Neuronal stem cell (in vitro differentiated cells): ENCODE data around the gene FSTL3.

Experiments
- DNase-seq: peaks from one replicate; pipeline ENCODE4 v3.0.0-alpha.2; 2013; ENCODE audit warnings: low spot score
- H2AFZ ChIP-seq: one replicate; pipeline ENCODE4 v1.6.1; 2013; ENCODE audit warnings: mild to moderate bottlenecking, low read length, inconsistent platforms
- H2AK5ac ChIP-seq: 2 replicates; pipeline ENCODE4 v1.6.1; 2013; ENCODE audit warnings: low read depth, mild to moderate bottlenecking, inconsistent platforms, low read length, moderate library complexity, mixed read lengths
- H2BK120ac ChIP-seq: 2 replicates; pipeline ENCODE4 v1.6.1; 2013; ENCODE audit warnings: low read depth, mild to moderate bottlenecking, inconsistent platforms, low read length, moderate library complexity, mixed read lengths
- H2BK12ac ChIP-seq: one replicate; pipeline ENCODE4 v1.6.1; 2013; ENCODE audit warnings: low read length, inconsistent platforms
- H2BK15ac ChIP-seq: 2 replicates; pipeline ENCODE4 v1.6.1; 2013; ENCODE audit warnings: mild to moderate bottlenecking, low read length, inconsistent platforms, mixed read lengths
- H2BK5ac ChIP-seq: one replicate; pipeline ENCODE4 v1.6.1; 2013; ENCODE audit warnings: inconsistent platforms, mild to moderate bottlenecking, low read length, moderate library complexity
- H3K14ac ChIP-seq: one replicate; pipeline ENCODE4 v1.6.1; 2013; ENCODE audit warnings: low read length, inconsistent platforms
- H3K18ac ChIP-seq: 2 replicates; pipeline ENCODE4 v1.6.1; 2013; ENCODE audit warnings: low read length, inconsistent platforms
- H3K23ac ChIP-seq: 2 replicates; pipeline ENCODE4 v1.6.1; 2013; ENCODE audit warnings: low read depth, mild to moderate bottlenecking, mixed read lengths, low read length, inconsistent platforms; ENCODE audit not compliant: poor library complexity
- H3K27ac ChIP-seq: replicated peaks from 3 replicates; pipeline ENCODE4 v1.5.1; 2013; ENCODE audit warnings: low read length, inconsistent platforms
- H3K27me3 ChIP-seq, 3 experiments: 2 replicates each; pipeline ENCODE4 v1.6.1; 2013; ENCODE audit warnings: low read length in 3 of 3, mild to moderate bottlenecking in 2 of 3, inconsistent platforms in 1 of 3, low read depth in 1 of 3, mixed read lengths in 1 of 3, moderate library complexity in 1 of 3; ENCODE audit not compliant: control insufficient read depth in 3 of 3, insufficient read depth in 3 of 3
- H3K36me3 ChIP-seq, 2 donors: replicated peaks in 1 of 2; 2 replicates each; pipeline ENCODE4 v1.6.1; 2013; ENCODE audit warnings: low read length in 2 of 2; ENCODE audit not compliant: control insufficient read depth in 2 of 2, insufficient read depth in 2 of 2
- H3K4ac ChIP-seq: 2 replicates; pipeline ENCODE4 v1.6.1; 2013; ENCODE audit warnings: inconsistent platforms, mild to moderate bottlenecking, low read length, moderate library complexity
- H3K4me1 ChIP-seq, 2 donors: 1 replicate in 1 of 2; 2 replicates in 1 of 2; pipeline ENCODE4 v1.6.1; 2013; ENCODE audit warnings: low read length in 2 of 2, low read depth in 1 of 2; ENCODE audit not compliant: control insufficient read depth in 2 of 2, insufficient read depth in 1 of 2
- H3K4me2 ChIP-seq: one replicate; pipeline ENCODE4 v1.6.1; 2013; ENCODE audit warnings: mild to moderate bottlenecking, low read length, inconsistent platforms; ENCODE audit not compliant: insufficient read depth, poor library complexity, severe bottlenecking
- H3K4me3 ChIP-seq, 2 donors: 2 replicates each; pipeline ENCODE4 v1.5.1; 2013; ENCODE audit warnings: low read length in 2 of 2, mild to moderate bottlenecking in 2 of 2, inconsistent platforms in 1 of 2, moderate library complexity in 1 of 2
- H3K79me1 ChIP-seq: one replicate; pipeline ENCODE4 v1.6.1; 2013; ENCODE audit warnings: low read depth, mild to moderate bottlenecking, inconsistent platforms, low read length, moderate library complexity
- H3K9ac ChIP-seq: one replicate; pipeline ENCODE4 v1.6.1; 2013; ENCODE audit warnings: mild to moderate bottlenecking, low read depth, low read length, inconsistent platforms; ENCODE audit not compliant: poor library complexity
- H3K9me3 ChIP-seq, 2 donors: replicated peaks in 1 of 2; 2 replicates each; pipeline versions ENCODE3 to v1.6.1; 2013; ENCODE audit warnings: low read length in 2 of 2, mild to moderate bottlenecking in 2 of 2, inconsistent platforms in 1 of 2, low read depth in 1 of 2, mixed read lengths in 1 of 2, moderate library complexity in 1 of 2; ENCODE audit not compliant: control insufficient read depth in 2 of 2, insufficient read depth in 1 of 2
- H4K8ac ChIP-seq: one replicate; pipeline ENCODE4 v1.6.1; 2013; ENCODE audit warnings: low read depth, mild to moderate bottlenecking, inconsistent platforms, low read length, moderate library complexity
- H4K91ac ChIP-seq: one replicate; pipeline ENCODE4 v1.6.1; 2013; ENCODE audit warnings: low read length, low read depth, mild to moderate bottlenecking, inconsistent platforms; ENCODE audit not compliant: poor library complexity
- WGBS, 2 donors: extraction: QIAGEN DNeasy Blood & Tissue Kit; methylation state at CpG; one replicate each; pipeline ENCODE4 v1.1.7; 2013; ENCODE audit warnings: missing lambda C conversion rate in 2 of 2, mixed read lengths in 1 of 2; ENCODE audit not compliant: insufficient read length in 2 of 2, insufficient replicate concordance in 1 of 2; ENCODE audit errors: extremely low coverage in 2 of 2; 5-methylcytosine and 5-hydroxymethylcytosine counted together

Gene FSTL3

GRCh38 chr19:686589-687297, 10.6 kb downstream of the FSTL3 start:
- no peaks in the 10 kb centered on the region for H3K79me1 ChIP-seq
- H3K27me3 ChIP-seq = no peaks in the 10 kb centered on the region
- no peaks in the 10 kb centered on the region for H3K4me1 ChIP-seq

GRCh38 chr19:687569-688166, 11.5 kb downstream of the FSTL3 start:
- H3K36me3 ChIP-seq = no peaks in the 10 kb centered on the region
- H3K14ac ChIP-seq = peak overlapping the region; percentile 9
- H2AFZ ChIP-seq = no peak overlapping the region
- H3K79me1 ChIP-seq = no peaks in the 10 kb centered on the region
- H3K4me3 ChIP-seq = no peak overlapping the region
- H4K8ac ChIP-seq = no peak overlapping the region
- H3K9ac ChIP-seq = no peak overlapping the region
- no peak overlapping the region for H2BK120ac ChIP-seq
- no peak overlapping the region for H2BK12ac ChIP-seq
- H3K18ac ChIP-seq = peak overlapping the region; percentile 27
- no peaks in the 10 kb centered on the region for H3K27me3 ChIP-seq
- no peak for DNase-seq
- H3K4me1 ChIP-seq = no peaks in the 10 kb centered on the region
- H3K4me2 ChIP-seq = no peak overlapping the region
- no peak overlapping the region for H3K4ac ChIP-seq
- H4K91ac ChIP-seq = no peak overlapping the region
- H2BK15ac ChIP-seq = no peak overlapping the region
- peaks cover 0 to 4% of the 10 kb centered on the region in 2 donors for H3K9me3 ChIP-seq
- no CpG with 5 or more reads among the region's 11 CpGs for WGBS, 2 donors
- no peak overlapping the region for H3K23ac ChIP-seq
- peak overlapping the region; percentile 66 for H2BK5ac ChIP-seq
- no peak overlapping the region for H3K27ac ChIP-seq
- no peak overlapping the region for H2AK5ac ChIP-seq

More at GRCh38 chr19:686589-687297, 10.6 kb downstream of the FSTL3 start:
- Histone ChIP-seq H3K18ac (peak overlapping the region; percentile 27), H3K14ac (peak overlapping the region; percentile 38), H3K4me2 (no peak overlapping the region), H3K4ac (no peak overlapping the region), H2AFZ (no peak overlapping the region), H2BK120ac (no peak overlapping the region), H2AK5ac (peak overlapping the region; percentile 96), H3K36me3 (no peaks in the 10 kb centered on the region), H3K4me3 (no peak overlapping the region), H3K23ac (no peak overlapping the region), H3K9ac (peak overlapping the region; percentile 64), H3K9me3 (peaks cover 0 to 4% of the 10 kb centered on the region in 2 donors), H2BK12ac (peak overlapping the region; percentile 58), H3K27ac (no peak overlapping the region), H2BK5ac (peak overlapping the region; percentile 66), H2BK15ac (no peak overlapping the region), H4K8ac (no peak overlapping the region), H4K91ac (no peak overlapping the region)
- no peak for DNase-seq
- no CpG with 5 or more reads among the region's 17 CpGs for WGBS, 2 donors

- peaks cover 0 to 4% of the 10 kb centered on the region in 2 donors for H3K9me3 ChIP-seq
- no peak for DNase-seq
- no peak overlapping the region for H3K23ac ChIP-seq
- H2AK5ac ChIP-seq = no peak overlapping the region
- H4K8ac ChIP-seq = no peak overlapping the region
- no peak overlapping the region for H3K14ac ChIP-seq
- H3K4me1 ChIP-seq = no peaks in the 10 kb centered on the region
- H2BK15ac ChIP-seq = no peak overlapping the region
- H3K27ac ChIP-seq = no peak overlapping the region
- no peak overlapping the region for H2BK12ac ChIP-seq
- H3K9ac ChIP-seq = no peak overlapping the region
- no peak overlapping the region for H2AFZ ChIP-seq
- no CpG with 5 or more reads among the region's 15 CpGs for WGBS, 2 donors
- no peak overlapping the region for H2BK5ac ChIP-seq
- no peak overlapping the region for H4K91ac ChIP-seq
- no peaks in the 10 kb centered on the region for H3K27me3 ChIP-seq
- no peak overlapping the region for H3K18ac ChIP-seq
- H2BK120ac ChIP-seq = no peak overlapping the region
- H3K4me3 ChIP-seq = no peak overlapping the region
- no peak overlapping the region for H3K4me2 ChIP-seq
- H3K36me3 ChIP-seq = no peaks in the 10 kb centered on the region
- no peaks in the 10 kb centered on the region for H3K79me1 ChIP-seq
- no peak overlapping the region for H3K4ac ChIP-seq
Observed at GRCh38 chr19:688214-688613, 12.0 kb downstream of the FSTL3 start.

GRCh38 chr19:688992-689391, 12.8 kb downstream of the FSTL3 start:
- H2BK15ac ChIP-seq = peak overlapping the region; percentile 67
- WGBS, 2 donors = no CpG with 5 or more reads among the region's 17 CpGs
- H3K23ac ChIP-seq = peak overlapping the region; percentile 73
- H2AK5ac ChIP-seq = peak overlapping the region; percentile 84
- H3K4me3 ChIP-seq = no peak overlapping the region
- no peak overlapping the region for H3K14ac ChIP-seq
- H3K18ac ChIP-seq = no peak overlapping the region
- no peak overlapping the region for H2BK12ac ChIP-seq
- H3K79me1 ChIP-seq = no peaks in the 10 kb centered on the region
- H3K27me3 ChIP-seq = no peaks in the 10 kb centered on the region
- no peak overlapping the region for H4K91ac ChIP-seq
- H3K4me1 ChIP-seq = no peaks in the 10 kb centered on the region
- H3K36me3 ChIP-seq = no peaks in the 10 kb centered on the region
- H2AFZ ChIP-seq = no peak overlapping the region
- H2BK5ac ChIP-seq = no peak overlapping the region
- no peak overlapping the region for H4K8ac ChIP-seq
- no peak overlapping the region for H3K9ac ChIP-seq
- peaks cover 0 to 4% of the 10 kb centered on the region in 2 donors for H3K9me3 ChIP-seq
- H2BK120ac ChIP-seq = no peak overlapping the region
- no peak for DNase-seq
- H3K4me2 ChIP-seq = no peak overlapping the region
- H3K27ac ChIP-seq = no peak overlapping the region
- H3K4ac ChIP-seq = no peak overlapping the region
